H9 (cell line): ENCODE results near the gene AMMECR1L. TPM values are rescaled to one million over a fixed set of nuclear protein-coding genes. Genes with fewer than 3 reads are reported as not detected.

Source experiments
- DNase-seq: peaks from one replicate; pipeline ENCODE4 v3.0.0-alpha.2; 2017
- H2AFZ ChIP-seq: one replicate; pipeline ENCODE4 v1.6.1; 2013; ENCODE audit warnings: mild to moderate bottlenecking, low read length, control low read depth, moderate library complexity
- H2AK5ac ChIP-seq: 2 replicates; pipeline ENCODE4 v1.6.1; 2013; ENCODE audit warnings: low read length, control low read depth, mixed read lengths; ENCODE audit not compliant: insufficient read length
- H2BK120ac ChIP-seq: one replicate; pipeline ENCODE4 v1.6.1; 2013; ENCODE audit warnings: low read depth, mild to moderate bottlenecking, low read length, control low read depth, inconsistent platforms; ENCODE audit not compliant: poor library complexity, severe bottlenecking
- H2BK12ac ChIP-seq: 2 replicates; pipeline ENCODE4 v1.6.1; 2013; ENCODE audit warnings: low read length, control low read depth, mixed read lengths, low read depth; ENCODE audit not compliant: insufficient read length
- H2BK15ac ChIP-seq: 2 replicates; pipeline ENCODE4 v1.6.1; 2013; ENCODE audit warnings: low read depth, low read length, control low read depth
- H2BK20ac ChIP-seq: one replicate; pipeline ENCODE4 v1.6.1; 2013; ENCODE audit warnings: low read depth, mild to moderate bottlenecking, low read length, control low read depth, inconsistent platforms; ENCODE audit not compliant: poor library complexity, severe bottlenecking
- H2BK5ac ChIP-seq: 2 replicates; pipeline ENCODE4 v1.6.1; 2013; ENCODE audit warnings: low read length, control low read depth, mixed read lengths; ENCODE audit not compliant: insufficient read length
- H3K14ac ChIP-seq: 2 replicates; pipeline ENCODE4 v1.6.1; 2013; ENCODE audit warnings: low read length, control low read depth; ENCODE audit not compliant: insufficient read depth
- H3K18ac ChIP-seq: 2 replicates; pipeline ENCODE4 v1.6.1; 2013; ENCODE audit warnings: low read depth, mild to moderate bottlenecking, mixed read lengths, low read length, control low read depth; ENCODE audit not compliant: insufficient read length
- H3K23ac ChIP-seq: 2 replicates; pipeline ENCODE4 v1.6.1; 2013; ENCODE audit warnings: low read length, control low read depth, mixed read lengths, low read depth; ENCODE audit not compliant: insufficient read length
- H3K23me2 ChIP-seq: 2 replicates; pipeline ENCODE4 v1.6.1; 2013; ENCODE audit warnings: low read depth, mild to moderate bottlenecking, mixed read lengths, low read length, control low read depth; ENCODE audit not compliant: insufficient read length, poor library complexity, severe bottlenecking
- H3K27ac ChIP-seq: 2 replicates; pipeline ENCODE4 v1.5.1; 2013; ENCODE audit warnings: low read length, control low read depth, mixed read lengths, low read depth; ENCODE audit not compliant: insufficient read length
- H3K27me3 ChIP-seq: 2 replicates; pipeline ENCODE4 v1.6.1; 2013; ENCODE audit warnings: low read length, control low read depth, inconsistent platforms; ENCODE audit not compliant: insufficient read depth
- H3K4ac ChIP-seq: 2 replicates; pipeline ENCODE4 v1.6.1; 2013; ENCODE audit warnings: low read depth, mild to moderate bottlenecking, control low read depth, inconsistent platforms, low read length, moderate library complexity
- H3K4me1 ChIP-seq: 2 replicates; pipeline ENCODE4 v1.6.1; 2013; ENCODE audit warnings: low read length, control low read depth, inconsistent platforms; ENCODE audit not compliant: insufficient read depth
- H3K4me2 ChIP-seq: 2 replicates; pipeline ENCODE4 v1.6.1; 2013; ENCODE audit warnings: low read length, control low read depth, mixed read lengths; ENCODE audit not compliant: insufficient read length, insufficient read depth
- H3K56ac ChIP-seq: 2 replicates; pipeline ENCODE4 v1.6.1; 2013; ENCODE audit warnings: low read depth, mild to moderate bottlenecking, mixed read lengths, low read length, control low read depth; ENCODE audit not compliant: insufficient read length
- H3K79me1 ChIP-seq: 2 replicates; pipeline ENCODE4 v1.6.1; 2013; ENCODE audit warnings: low read depth, mild to moderate bottlenecking, moderate library complexity, low read length, control low read depth, inconsistent platforms; ENCODE audit not compliant: insufficient read depth, poor library complexity, severe bottlenecking
- H3K79me2 ChIP-seq: 2 replicates; pipeline ENCODE4 v1.6.1; 2013; ENCODE audit warnings: low read length, control low read depth, inconsistent platforms; ENCODE audit not compliant: insufficient read depth
- H3K9ac ChIP-seq: 2 replicates; pipeline ENCODE4 v1.6.1; 2013; ENCODE audit warnings: low read length, control low read depth, mixed read lengths; ENCODE audit not compliant: insufficient read length; ENCODE audit errors: extremely low read depth
- H3K9me3 ChIP-seq: one replicate; pipeline ENCODE4 v1.6.1; 2013; ENCODE audit warnings: low read depth, low read length, inconsistent platforms; ENCODE audit not compliant: control insufficient read depth
- H3T11ph ChIP-seq: one replicate; pipeline ENCODE4 v1.6.1; 2013; ENCODE audit warnings: mild to moderate bottlenecking, low read length, control low read depth, inconsistent platforms
- H4K20me1 ChIP-seq: one replicate; pipeline ENCODE4 v1.6.1; 2013; ENCODE audit not compliant: control insufficient read depth, insufficient read length, insufficient read depth
- H4K5ac ChIP-seq: 2 replicates; pipeline ENCODE4 v1.6.1; 2013; ENCODE audit warnings: low read depth, mild to moderate bottlenecking, mixed read lengths, low read length, control low read depth; ENCODE audit not compliant: insufficient read length
- H4K8ac ChIP-seq: replicated peaks from 2 replicates; pipeline ENCODE4 v1.6.1; 2013; ENCODE audit warnings: low read length, control low read depth, mixed read lengths, low read depth; ENCODE audit not compliant: insufficient read length
- H4K91ac ChIP-seq: 2 replicates; pipeline ENCODE4 v1.6.1; 2013; ENCODE audit warnings: low read depth, mild to moderate bottlenecking, moderate library complexity, mixed read lengths, low read length, control low read depth; ENCODE audit not compliant: insufficient read length
- H3K27ac Mint-ChIP-seq, 3 experiments: 2 replicates in 2 of 3; 3 replicates in 1 of 3; pipeline ENCODE4 v1.8.0; 2020 to 2021; ENCODE audit warnings: mixed read lengths in 3 of 3, mild to moderate bottlenecking in 1 of 3, moderate library complexity in 1 of 3
- H3K27me3 Mint-ChIP-seq: 2 replicates; pipeline ENCODE4 v1.8.0; 2021; ENCODE audit warnings: low read depth, mild to moderate bottlenecking, moderate library complexity, mixed read lengths
- H3K36me3 Mint-ChIP-seq, 3 experiments: 2 replicates in 2 of 3; 3 replicates in 1 of 3; pipeline ENCODE4 v1.8.0; 2020 to 2021; ENCODE audit warnings: low read depth in 3 of 3, mixed read lengths in 3 of 3; ENCODE audit not compliant: insufficient read depth in 1 of 3
- H3K4me1 Mint-ChIP-seq, 2 experiments: 2 replicates each; pipeline ENCODE4 v1.8.0; 2020; ENCODE audit warnings: mixed read lengths in 2 of 2
- H3K4me3 Mint-ChIP-seq, 2 experiments: 2 replicates in 1 of 2; 3 replicates in 1 of 2; pipeline ENCODE4 v1.8.0; 2020 to 2021; ENCODE audit warnings: mild to moderate bottlenecking in 2 of 2, mixed read lengths in 2 of 2, moderate library complexity in 1 of 2
- H3K9me3 Mint-ChIP-seq, 2 experiments: 2 replicates in 1 of 2; 3 replicates in 1 of 2; pipeline ENCODE4 v1.8.0; 2020; ENCODE audit warnings: mild to moderate bottlenecking in 2 of 2, mixed read lengths in 2 of 2, moderate library complexity in 1 of 2
- CTCF ChIP-seq: fragments of 200-600 bp; sonication (generic); conservative IDR thresholded peaks from 3 replicates; pipeline ENCODE4 v1.8.0; 2021; ENCODE audit warnings: antibody characterized with exemption, mild to moderate bottlenecking
- WGBS: extraction: QIAGEN DNeasy Blood & Tissue Kit; methylation state at CpG from one replicate; pipeline ENCODE4 v1.1.7; 2013; ENCODE audit warnings: missing lambda C conversion rate, low lambda C conversion rate, mixed read lengths; ENCODE audit not compliant: insufficient read length; ENCODE audit errors: extremely low coverage; 5-methylcytosine and 5-hydroxymethylcytosine counted together
- total RNA-seq: library from RNA; stranded (reverse); gene quantifications from 2 replicates; pipeline ENCODE4 v1.2.1, GENCODE V29; 2021

The AMMECR1L gene
- total RNA-seq, 1 experiment from 2014 or later: 20.0 TPM

GRCh38 chr2:127874378-127875269, 11.1 kb downstream of the AMMECR1L start:
- Histone ChIP-seq H3K14ac (no peak overlapping the region), H2AFZ (no peak overlapping the region), H3K4me1 (no peaks in the 10 kb centered on the region), H3K9ac (no peak overlapping the region), H2BK120ac (no peak overlapping the region), H3K27ac (no peak overlapping the region), H2BK12ac (no peak overlapping the region), H2AK5ac (no peak overlapping the region), H3K23ac (no peak overlapping the region), H2BK5ac (no peak overlapping the region), H4K5ac (no peak overlapping the region), H4K8ac (no peak overlapping the region), H4K91ac (no peak overlapping the region), H2BK15ac (no peak overlapping the region), H2BK20ac (no peak overlapping the region), H3K79me2 (peaks cover 7% of the 10 kb centered on the region; the same call in 1 of the 2 replicates), H3K79me1 (peaks cover 11% of the 10 kb centered on the region), H3K18ac (no peak overlapping the region), H4K20me1 (no peaks in the 10 kb centered on the region), H3K27me3 (no peaks in the 10 kb centered on the region), H3K4me2 (no peak overlapping the region), H3K9me3 (no peaks in the 10 kb centered on the region), H3K56ac (no peak overlapping the region), H3T11ph (no peak overlapping the region), H3K23me2 (no peaks in the 10 kb centered on the region), H3K4ac (no peak overlapping the region)
- peaks cover 14 to 20% of the 10 kb centered on the region in 2 experiments for H3K4me1 Mint-ChIP-seq
- H3K27ac Mint-ChIP-seq: peak overlapping the region in 2 of 3 experiments; percentile 13 to 56; a peak in 3 of 7 replicates
- H3K9me3 Mint-ChIP-seq: no peaks in the 10 kb centered on the region
- H3K27me3 Mint-ChIP-seq: no peaks in the 10 kb centered on the region
- no peak for TF ChIP-seq CTCF
- H3K4me3 Mint-ChIP-seq: no peak overlapping the region
- no CpG with 5 or more reads among the region's 7 CpGs for WGBS
- peaks cover 22 to 45% (median 40%) of the 10 kb centered on the region in 3 experiments; a peak in 6 of 7 replicates for H3K36me3 Mint-ChIP-seq
- no peak for DNase-seq
